ENCODE data around the gene KCNMA1.

DNA sequence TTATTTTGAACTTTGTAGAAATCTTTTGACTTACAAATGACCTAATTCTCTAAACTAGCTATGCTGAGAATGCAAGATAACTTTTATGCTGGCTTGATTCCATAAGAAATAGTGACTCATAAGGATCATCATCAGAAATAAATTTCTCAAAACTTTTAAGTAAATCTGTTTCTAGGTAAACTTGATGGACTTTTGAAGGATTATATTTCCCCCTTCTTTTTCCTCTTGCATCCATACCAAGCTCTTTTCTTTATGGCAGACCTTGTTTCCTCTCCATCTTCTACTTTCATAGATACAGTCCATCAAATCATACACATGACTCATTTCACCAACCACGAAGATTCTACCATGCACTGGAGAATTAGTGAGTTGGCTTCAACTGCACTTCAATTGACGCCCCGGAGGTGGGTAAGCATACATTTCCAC lies 336.3 kb downstream of the KCNMA1 start:
- TF ChIP-seq, protein P1, sequence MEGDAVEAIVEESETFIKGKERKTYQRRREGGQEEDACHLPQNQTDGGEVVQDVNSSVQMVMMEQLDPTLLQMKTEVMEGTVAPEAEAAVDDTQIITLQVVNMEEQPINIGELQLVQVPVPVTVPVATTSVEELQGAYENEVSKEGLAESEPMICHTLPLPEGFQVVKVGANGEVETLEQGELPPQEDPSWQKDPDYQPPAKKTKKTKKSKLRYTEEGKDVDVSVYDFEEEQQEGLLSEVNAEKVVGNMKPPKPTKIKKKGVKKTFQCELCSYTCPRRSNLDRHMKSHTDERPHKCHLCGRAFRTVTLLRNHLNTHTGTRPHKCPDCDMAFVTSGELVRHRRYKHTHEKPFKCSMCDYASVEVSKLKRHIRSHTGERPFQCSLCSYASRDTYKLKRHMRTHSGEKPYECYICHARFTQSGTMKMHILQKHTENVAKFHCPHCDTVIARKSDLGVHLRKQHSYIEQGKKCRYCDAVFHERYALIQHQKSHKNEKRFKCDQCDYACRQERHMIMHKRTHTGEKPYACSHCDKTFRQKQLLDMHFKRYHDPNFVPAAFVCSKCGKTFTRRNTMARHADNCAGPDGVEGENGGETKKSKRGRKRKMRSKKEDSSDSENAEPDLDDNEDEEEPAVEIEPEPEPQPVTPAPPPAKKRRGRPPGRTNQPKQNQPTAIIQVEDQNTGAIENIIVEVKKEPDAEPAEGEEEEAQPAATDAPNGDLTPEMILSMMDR (IDR thresholded peaks at IDR 0.05), result no peak
- no peak for TF ChIP-seq POLR2AphosphoS5 (IDR thresholded peaks at IDR 0.05)
